ENCODE data around the gene CRYBB3. TPM values are rescaled to one million over a fixed set of nuclear protein-coding genes. Genes with fewer than 3 reads are reported as not detected.

The CRYBB3 gene
- total RNA-seq, 1 experiment from 2014 or later = not detected

DNA sequence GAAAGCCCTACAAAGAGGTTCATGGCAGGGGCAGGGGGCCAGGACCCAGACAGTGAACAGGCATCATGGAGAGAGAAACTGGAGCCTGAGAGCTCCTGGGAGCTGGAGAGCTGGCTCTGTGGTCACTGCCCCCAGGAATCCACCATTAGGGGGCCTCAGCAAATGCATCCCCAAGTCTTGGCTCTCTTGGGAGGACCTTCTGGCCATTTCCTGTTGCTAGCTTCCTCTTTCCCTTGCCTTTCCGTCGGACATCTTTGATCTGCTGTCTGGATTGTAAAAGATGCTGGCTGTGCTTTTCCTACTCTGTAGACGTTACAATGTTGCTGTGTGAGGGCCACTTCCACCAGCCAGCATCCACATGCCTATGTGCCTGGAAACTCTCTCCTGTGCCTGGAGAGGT, 12.7 kb downstream of the CRYBB3 start:
- Histone ChIP-seq H3K9me3 (ENCODE audit: low read depth, low read length, poor library complexity, severe bottlenecking) (no peaks in the 10 kb centered on the region), H3K4me1 (ENCODE audit: insufficient read depth, low read length, poor library complexity, severe bottlenecking) (no peaks in the 10 kb centered on the region), H3K27ac (ENCODE audit: low read depth, low read length, poor library complexity, severe bottlenecking) (no peak overlapping the region), H3K36me3 (ENCODE audit: insufficient read depth, low read length, poor library complexity, severe bottlenecking) (no peaks in the 10 kb centered on the region), H3K27me3 (replicated peaks; ENCODE audit: insufficient read depth, low read depth, low read length, poor library complexity) (no peaks in the 10 kb centered on the region), H3K4me3 (ENCODE audit: low read depth, low read length, poor library complexity, severe bottlenecking) (no peak overlapping the region)
- CTCF ChIA-PET = no interaction called here
- BruUV-seq (replicated peaks) = no TSS peak
- intact Hi-C loops (cut with micrococcal nuclease; ENCODE audit: unreplicated experiment) = no loop called here
- TF ChIP-seq, protein P1, sequence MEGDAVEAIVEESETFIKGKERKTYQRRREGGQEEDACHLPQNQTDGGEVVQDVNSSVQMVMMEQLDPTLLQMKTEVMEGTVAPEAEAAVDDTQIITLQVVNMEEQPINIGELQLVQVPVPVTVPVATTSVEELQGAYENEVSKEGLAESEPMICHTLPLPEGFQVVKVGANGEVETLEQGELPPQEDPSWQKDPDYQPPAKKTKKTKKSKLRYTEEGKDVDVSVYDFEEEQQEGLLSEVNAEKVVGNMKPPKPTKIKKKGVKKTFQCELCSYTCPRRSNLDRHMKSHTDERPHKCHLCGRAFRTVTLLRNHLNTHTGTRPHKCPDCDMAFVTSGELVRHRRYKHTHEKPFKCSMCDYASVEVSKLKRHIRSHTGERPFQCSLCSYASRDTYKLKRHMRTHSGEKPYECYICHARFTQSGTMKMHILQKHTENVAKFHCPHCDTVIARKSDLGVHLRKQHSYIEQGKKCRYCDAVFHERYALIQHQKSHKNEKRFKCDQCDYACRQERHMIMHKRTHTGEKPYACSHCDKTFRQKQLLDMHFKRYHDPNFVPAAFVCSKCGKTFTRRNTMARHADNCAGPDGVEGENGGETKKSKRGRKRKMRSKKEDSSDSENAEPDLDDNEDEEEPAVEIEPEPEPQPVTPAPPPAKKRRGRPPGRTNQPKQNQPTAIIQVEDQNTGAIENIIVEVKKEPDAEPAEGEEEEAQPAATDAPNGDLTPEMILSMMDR (conservative IDR thresholded peaks at IDR 0.05; ENCODE audit: low read depth, low read length) = no peak
- no peak for TF ChIP-seq EZH2 (IDR thresholded peaks at IDR 0.05; ENCODE audit: borderline replicate concordance, low read depth, low read length, poor library complexity, severe bottlenecking)
- POLR2A ChIA-PET (ENCODE audit: low non-redundant PET) = no interaction called here
- DNase-seq (ENCODE audit: low spot score) = no peak

GRCh38 chr22:25213221-25213620, 13.6 kb downstream of the CRYBB3 start:
- H3K27me3 ChIP-seq (replicated peaks; ENCODE audit: insufficient read depth, low read depth, low read length, poor library complexity) = no peaks in the 10 kb centered on the region
- no peak overlapping the region for H3K4me3 ChIP-seq (ENCODE audit: low read depth, low read length, poor library complexity, severe bottlenecking)
- TF ChIP-seq EZH2 (IDR thresholded peaks at IDR 0.05; ENCODE audit: borderline replicate concordance, low read depth, low read length, poor library complexity, severe bottlenecking) = no peak
- TF ChIP-seq, protein P1 (conservative IDR thresholded peaks at IDR 0.05; ENCODE audit: low read depth, low read length) = no peak
- CTCF ChIA-PET = no interaction called here
- no peaks in the 10 kb centered on the region for H3K4me1 ChIP-seq (ENCODE audit: insufficient read depth, low read length, poor library complexity, severe bottlenecking)
- no peaks in the 10 kb centered on the region for H3K36me3 ChIP-seq (ENCODE audit: insufficient read depth, low read length, poor library complexity, severe bottlenecking)
- no peaks in the 10 kb centered on the region for H3K9me3 ChIP-seq (ENCODE audit: low read depth, low read length, poor library complexity, severe bottlenecking)
- POLR2A ChIA-PET (ENCODE audit: low non-redundant PET) = no interaction called here
- no peak overlapping the region for H3K27ac ChIP-seq (ENCODE audit: low read depth, low read length, poor library complexity, severe bottlenecking)
- no peak for DNase-seq (ENCODE audit: low spot score)
- BruUV-seq (replicated peaks) = no TSS peak
- intact Hi-C loops (cut with micrococcal nuclease; ENCODE audit: unreplicated experiment) = no loop called here

DNA sequence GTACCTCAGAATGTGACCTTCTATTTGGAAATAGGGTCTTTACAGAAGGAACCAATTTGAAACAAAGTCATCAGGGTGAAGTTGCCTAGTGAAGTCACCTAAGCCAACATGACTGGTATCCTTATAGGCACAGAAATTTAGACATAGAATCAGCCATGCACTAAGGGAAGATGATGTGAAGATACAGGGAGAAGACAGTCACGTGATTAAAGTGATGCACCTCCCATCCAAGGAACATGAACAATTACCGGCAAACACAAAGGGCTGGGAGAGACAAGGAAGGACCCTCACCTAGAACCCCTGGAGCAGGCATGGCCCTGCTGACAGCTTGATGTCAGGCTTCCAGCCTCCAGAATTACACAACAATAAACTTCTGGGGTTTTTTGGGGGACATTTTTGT, 16.6 kb downstream of the CRYBB3 start:
- intact Hi-C loops (cut with micrococcal nuclease; ENCODE audit: unreplicated experiment) = no loop called here
- TF ChIP-seq EZH2 (IDR thresholded peaks at IDR 0.05; ENCODE audit: borderline replicate concordance, low read depth, low read length, poor library complexity, severe bottlenecking) = no peak
- Histone ChIP-seq H3K4me3 (ENCODE audit: low read depth, low read length, poor library complexity, severe bottlenecking) (no peak overlapping the region), H3K27me3 (replicated peaks; ENCODE audit: insufficient read depth, low read depth, low read length, poor library complexity) (no peaks in the 10 kb centered on the region), H3K36me3 (ENCODE audit: insufficient read depth, low read length, poor library complexity, severe bottlenecking) (no peaks in the 10 kb centered on the region), H3K9me3 (ENCODE audit: low read depth, low read length, poor library complexity, severe bottlenecking) (no peaks in the 10 kb centered on the region), H3K27ac (ENCODE audit: low read depth, low read length, poor library complexity, severe bottlenecking) (no peak overlapping the region), H3K4me1 (ENCODE audit: insufficient read depth, low read length, poor library complexity, severe bottlenecking) (no peaks in the 10 kb centered on the region)
- ChIA-PET CTCF (no interaction called here), POLR2A (ENCODE audit: low non-redundant PET) (no interaction called here)
- no TSS peak for BruUV-seq (replicated peaks)
- no peak for DNase-seq (ENCODE audit: low spot score)

DNA sequence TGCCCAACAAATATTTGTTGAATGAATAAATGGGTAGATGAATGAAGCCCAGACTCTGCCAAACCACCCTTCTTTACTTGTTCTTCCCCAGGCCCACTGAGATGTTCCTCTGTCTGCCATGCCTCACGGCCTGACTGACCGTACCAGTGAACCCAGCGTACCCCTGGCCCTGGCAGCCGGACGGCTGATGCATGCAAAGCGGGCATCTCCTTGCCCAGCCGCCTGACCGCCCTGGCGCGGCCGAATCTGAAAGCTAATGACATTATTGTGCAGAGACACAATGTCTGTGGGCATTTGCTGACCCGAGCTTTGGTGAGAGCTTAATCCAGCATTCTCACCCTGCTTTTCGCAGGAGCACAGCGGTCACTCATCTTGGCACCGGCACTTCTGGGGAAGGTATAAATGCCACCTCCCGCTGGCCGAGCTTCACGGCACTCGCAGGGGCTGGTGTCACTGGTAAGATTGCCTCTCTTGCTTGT, 19.6 kb downstream of the CRYBB3 start, which contains the start of gene CRYBB2:
Gene CRYBB2, plus strand, starts transcription at position 429 of the 479 bp plus-strand sequence. CDS start 1,791 bp downstream, outside the sequence.
- H3K27ac ChIP-seq (ENCODE audit: low read depth, low read length, poor library complexity, severe bottlenecking) = no peak within 1 kb of the TSS
- no peaks in the 10 kb centered on the region for H3K9me3 ChIP-seq (ENCODE audit: low read depth, low read length, poor library complexity, severe bottlenecking)
- intact Hi-C loops (cut with micrococcal nuclease; ENCODE audit: unreplicated experiment) = no loop called here
- H3K4me3 ChIP-seq (ENCODE audit: low read depth, low read length, poor library complexity, severe bottlenecking) = no peak within 1 kb of the TSS
- H3K4me1 ChIP-seq (ENCODE audit: insufficient read depth, low read length, poor library complexity, severe bottlenecking) = no peaks in the 10 kb centered on the region
- BruUV-seq (replicated peaks) = no TSS peak
- no peaks in the 10 kb centered on the region for H3K36me3 ChIP-seq (ENCODE audit: insufficient read depth, low read length, poor library complexity, severe bottlenecking)
- ChIA-PET CTCF (no interaction called here), POLR2A (ENCODE audit: low non-redundant PET) (no interaction called here)
- TF ChIP-seq, protein P1 (conservative IDR thresholded peaks at IDR 0.05; ENCODE audit: low read depth, low read length) = no peak
- no peak for TF ChIP-seq EZH2 (IDR thresholded peaks at IDR 0.05; ENCODE audit: borderline replicate concordance, low read depth, low read length, poor library complexity, severe bottlenecking)
- DNase-seq (ENCODE audit: low spot score) = no peak
- no peaks in the 10 kb centered on the region for H3K27me3 ChIP-seq (replicated peaks; ENCODE audit: insufficient read depth, low read depth, low read length, poor library complexity)
